ENCODE data around the gene RPS17.
A peak's percentile ranks its signal among the peaks of the same experiment; 100 is the strongest.
"Not testable (repeated sequence)": the region's sequence is repeated elsewhere in the genome, so short reads cannot be mapped to it uniquely, and the experiment has no call there.

RPS17 gene

GRCh38 chr15:82545478-82545877 is 5.2 kb upstream of the RPS17 start:
- DNase-seq (ENCODE audit: low spot score) = no peak

DNA sequence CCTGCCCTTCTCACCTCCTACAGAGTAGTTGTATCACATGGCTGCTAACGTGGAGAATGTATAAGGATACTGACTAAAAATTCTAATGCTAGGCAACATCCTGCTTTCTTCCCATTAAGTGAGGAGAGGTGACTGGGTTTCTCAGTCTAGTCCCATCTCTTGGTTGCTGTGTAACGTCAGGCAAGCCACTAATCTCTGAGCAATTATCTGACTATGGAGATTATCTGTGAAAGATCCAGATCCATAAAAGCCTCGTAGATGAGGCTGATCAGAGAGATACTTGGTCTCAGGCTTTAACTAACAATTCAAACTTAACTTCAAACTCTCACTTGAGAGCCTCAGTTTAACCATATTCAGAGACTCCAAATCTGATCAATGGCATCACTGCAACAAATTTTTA is 4.7 kb upstream of the RPS17 start:
- no peak for DNase-seq (ENCODE audit: low spot score)

DNA sequence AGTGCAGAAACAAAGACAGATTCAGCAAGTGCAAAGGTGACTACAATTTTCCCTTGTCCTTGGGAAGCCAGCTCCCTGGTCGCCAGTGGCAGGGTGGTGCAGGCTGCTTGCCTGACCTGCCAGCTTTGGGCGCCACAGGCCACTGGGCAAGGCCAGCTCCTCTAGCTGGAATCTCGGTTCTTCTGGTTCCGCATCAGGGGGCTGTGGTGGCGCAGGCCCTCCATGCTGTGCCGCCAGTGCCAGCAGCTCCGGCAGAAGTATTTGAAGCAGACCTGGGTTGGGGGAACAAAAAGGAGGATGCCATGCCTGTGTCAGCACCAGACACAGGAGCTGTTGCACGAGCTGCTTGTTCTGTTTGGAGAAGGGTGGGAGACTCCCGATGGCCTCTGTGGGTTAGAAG is 4.2 kb upstream of the RPS17 start:
- DNase-seq (ENCODE audit: low spot score) = no peak

GRCh38 chr15:82543160-82543559 is 2.9 kb upstream of the RPS17 start:
- peak; percentile 77 for DNase-seq (ENCODE audit: low spot score)

DNA sequence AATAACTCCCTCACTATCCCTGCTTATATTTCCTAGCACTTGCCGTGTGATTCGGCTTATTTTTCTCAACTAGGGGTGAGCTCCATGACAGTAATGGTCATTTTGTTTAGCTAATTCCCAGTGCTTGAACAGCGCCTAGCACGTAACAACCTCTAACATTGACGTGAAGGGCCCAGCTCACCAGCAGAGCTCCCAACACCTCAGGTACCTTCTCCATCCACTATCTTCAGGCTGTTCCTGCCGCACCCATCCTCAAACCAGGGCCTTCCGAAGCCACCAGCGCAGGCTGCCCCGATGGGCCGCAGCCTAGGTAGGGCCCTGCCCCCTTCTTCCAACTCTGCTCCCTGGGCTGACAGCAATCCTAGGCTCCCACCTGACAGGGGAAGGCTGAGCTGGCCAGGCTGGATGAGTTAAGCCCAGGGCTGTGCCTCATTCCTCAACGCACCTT is 751 bp upstream of the RPS17 start:
- DNase-seq (ENCODE audit: low spot score) = peak; percentile 26

DNA sequence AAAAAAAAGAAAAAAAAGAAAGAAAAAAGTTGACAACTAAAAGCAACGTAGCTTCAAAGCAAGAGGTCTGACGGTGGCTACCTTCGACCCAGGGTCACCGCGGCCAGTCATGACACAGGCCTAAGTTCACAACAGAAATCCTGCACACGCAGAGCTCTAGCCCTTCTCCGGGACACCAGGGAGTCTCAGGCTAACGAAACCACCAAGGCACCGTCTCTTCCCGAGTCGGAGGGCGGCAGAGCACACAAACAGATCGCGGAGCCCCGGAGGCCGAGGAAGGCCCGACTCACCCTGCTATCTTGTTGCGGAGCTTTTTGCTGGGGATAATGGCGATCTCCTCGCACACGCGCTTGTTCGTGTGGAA is 584 bp downstream of the RPS17 start:
- no peak for DNase-seq (ENCODE audit: low spot score)

DNA sequence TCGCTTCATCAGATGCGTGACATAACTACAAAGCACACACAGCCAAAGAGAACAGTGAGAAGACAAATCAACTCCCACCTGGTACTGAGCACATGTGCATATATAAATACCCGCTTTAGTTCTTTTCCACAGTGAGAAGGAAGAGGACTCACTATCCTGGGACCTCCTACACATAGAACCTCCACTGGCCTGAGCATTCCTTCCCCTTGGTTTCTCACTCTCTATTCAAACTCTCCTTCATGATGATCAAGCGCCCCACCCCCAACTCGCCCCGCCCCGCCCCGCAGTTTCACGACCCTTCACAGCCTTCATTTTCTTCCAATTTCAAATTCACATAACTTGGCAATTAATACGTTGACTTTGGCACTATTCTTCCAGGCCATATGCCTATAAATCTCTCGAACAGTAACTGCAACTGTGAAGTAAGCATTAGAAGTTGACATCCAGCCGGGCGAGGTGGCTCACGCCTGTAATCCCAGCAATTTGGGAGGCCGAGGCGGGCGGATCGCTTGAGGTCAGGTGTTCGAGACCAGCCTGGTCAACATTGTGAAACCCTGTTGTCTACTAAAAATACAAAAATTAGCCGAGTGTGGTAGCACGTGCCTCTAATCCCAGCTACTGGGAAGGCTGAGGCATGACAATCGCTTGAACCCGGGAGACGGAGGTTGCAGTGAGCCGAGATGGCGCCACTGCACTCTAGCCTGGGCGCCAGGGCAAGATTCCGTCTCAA is 1.1 kb downstream of the RPS17 start:
- DNase-seq (ENCODE audit: low spot score) = peak; percentile 27

- DNase-seq (ENCODE audit: low spot score) = no peak
Measured at GRCh38 chr15:82537351-82537908, 2.8 kb downstream of the RPS17 start.

DNA sequence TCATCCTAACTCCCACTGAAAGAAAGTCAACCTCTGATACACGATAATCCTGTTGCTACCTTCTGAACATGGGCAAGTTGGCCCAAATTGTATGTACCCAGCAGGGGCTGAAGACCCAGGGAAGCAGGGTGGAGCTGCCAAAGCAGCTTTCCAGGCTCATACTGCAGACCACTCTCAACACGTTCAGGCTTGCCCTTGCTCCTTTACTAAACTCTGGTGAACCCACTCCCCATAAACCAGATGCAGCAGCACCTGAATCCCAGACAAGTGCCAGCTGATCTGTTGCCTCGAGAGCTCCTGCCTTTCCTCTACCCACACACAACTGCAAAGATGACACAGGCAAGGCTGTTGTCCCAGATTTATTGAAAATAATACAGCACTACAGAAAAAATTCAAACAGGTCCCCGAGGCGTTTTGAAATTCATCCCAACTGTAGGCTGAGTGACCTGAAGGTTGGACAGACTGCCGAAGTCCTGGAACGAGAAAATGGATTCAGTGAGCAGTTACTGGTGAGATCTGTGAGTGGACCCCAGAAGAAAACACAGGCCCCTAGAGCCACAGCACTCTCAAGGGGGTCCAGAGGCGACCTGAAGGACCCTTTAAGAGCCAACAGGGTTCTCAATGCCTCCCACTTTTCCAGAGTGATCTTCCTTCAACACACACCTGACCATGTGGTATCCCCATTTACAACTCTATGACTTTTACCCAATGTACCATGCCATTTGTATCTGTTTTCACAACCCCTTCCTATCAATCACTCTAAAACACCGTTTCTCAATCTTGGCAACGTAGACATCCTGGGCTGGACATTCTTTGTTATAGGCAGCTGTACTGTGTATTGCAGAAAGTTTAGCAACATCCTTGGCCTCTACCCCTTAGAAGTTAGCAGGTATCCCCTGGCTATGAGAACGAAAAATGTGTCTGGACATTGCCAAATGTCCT is 3.6 kb downstream of the RPS17 start:
- DNase-seq (ENCODE audit: low spot score) = no peak

- DNase-seq (ENCODE audit: low spot score) = no peak
Measured at GRCh38 chr15:82535566-82536408, 4.5 kb downstream of the RPS17 start.

- not testable (repeated sequence) for DNase-seq (ENCODE audit: low spot score)
Measured at GRCh38 chr15:82535151-82535550, 5.1 kb downstream of the RPS17 start.

DNA sequence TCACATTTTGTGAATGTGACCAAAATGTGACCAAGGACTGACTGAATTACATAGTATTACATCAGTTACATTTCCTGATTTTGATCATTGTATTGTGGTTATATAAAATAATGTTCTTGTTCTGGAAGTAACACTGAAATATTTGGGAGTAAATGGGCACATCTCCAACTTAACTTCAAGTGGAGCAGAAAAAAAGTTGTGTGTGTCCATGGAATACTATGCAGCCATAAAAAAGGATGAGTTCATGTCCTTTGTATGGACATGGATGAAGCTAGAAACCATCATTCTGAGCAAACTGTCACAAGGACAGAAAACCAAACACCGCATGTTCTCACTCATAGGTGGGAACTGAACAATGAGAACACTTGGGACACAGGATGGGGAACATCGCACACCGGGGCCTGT is 5.8 kb downstream of the RPS17 start:
- DNase-seq (ENCODE audit: low spot score) = not testable (repeated sequence)

DNA sequence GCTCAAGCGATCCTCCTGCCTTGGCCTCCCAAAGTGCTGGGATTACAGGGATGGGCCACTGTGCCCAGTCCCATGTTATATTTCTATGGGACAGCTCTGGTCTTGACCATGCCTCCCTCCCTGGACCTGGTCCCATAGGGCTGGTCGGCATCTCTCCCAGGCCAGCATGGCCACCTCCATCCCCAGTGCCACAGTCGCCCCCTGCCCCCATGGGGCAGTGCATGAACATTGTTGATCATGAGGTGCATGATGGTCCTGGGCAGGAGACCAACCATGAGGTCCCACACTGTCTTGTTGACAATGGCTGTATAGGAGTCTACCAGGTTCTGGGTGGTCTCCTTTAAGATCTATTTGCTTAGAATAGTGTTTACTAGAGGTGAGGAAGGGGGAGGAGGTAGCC is 6.5 kb downstream of the RPS17 start:
- no peak for DNase-seq (ENCODE audit: low spot score)

- DNase-seq (ENCODE audit: low spot score) = no peak
Measured at GRCh38 chr15:82532991-82533481, 7.2 kb downstream of the RPS17 start.

GRCh38 chr15:82532383-82532990 is 7.8 kb downstream of the RPS17 start:
- no peak for DNase-seq (ENCODE audit: low spot score)

GRCh38 chr15:82531496-82532382 is 8.5 kb downstream of the RPS17 start:
- no peak for DNase-seq (ENCODE audit: low spot score)

DNA sequence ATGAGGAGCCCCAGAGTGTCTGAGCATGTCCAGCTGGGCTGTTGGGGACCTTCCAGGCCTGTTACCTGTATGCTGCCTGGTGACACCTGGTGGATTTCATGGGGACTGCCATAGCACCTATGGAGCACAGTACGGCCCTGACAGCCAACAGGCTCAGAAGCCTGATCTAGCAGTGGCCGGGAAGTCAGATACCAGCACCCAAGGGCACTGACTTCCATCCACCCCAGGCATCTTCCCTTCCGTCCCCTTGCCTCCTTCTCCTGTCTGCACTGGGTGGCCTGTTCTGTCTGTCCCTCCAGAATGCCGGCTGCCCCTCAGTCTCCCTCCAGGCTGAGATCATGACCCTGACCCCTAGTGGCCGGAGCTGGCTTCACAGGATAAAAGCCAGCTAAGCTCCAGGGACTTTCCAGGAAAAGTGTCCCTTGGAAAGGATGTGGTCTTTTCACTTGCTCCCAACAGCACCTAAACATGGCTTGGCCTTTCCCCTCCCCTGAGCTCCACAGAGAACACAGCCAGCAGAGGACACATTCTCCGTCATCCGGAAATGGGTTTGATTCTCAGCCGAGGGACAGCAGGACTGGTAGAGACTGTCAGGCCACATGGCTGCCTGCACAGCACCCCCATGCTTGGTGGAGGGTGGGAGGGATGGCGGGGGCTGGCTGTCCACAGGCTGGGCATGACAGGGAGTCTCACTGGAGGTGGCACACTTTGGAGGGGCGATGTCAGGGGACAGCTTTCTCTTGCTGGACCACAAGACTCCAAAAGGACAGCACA is 9.5 kb downstream of the RPS17 start:
- DNase-seq (ENCODE audit: low spot score) = peak; percentile 75

DNA sequence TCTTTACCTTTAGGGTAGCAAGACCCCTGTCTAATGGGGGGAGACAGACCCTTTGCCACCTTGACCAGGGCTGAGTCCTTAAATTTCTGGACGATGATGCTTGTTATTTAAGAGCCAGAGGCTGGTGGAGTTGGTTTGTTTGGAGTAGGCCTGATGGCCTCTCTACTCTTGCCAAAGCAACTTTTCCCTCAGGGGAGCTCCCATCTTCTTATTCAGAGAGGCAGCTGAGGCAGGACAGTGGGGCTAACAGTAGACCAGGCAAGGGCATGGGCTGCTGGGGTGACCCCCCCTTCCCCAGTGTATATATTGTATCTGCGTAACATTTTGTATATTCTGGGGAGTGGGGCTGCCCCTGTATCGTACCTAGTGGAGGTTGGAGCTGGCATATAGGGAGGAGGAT is 10.3 kb downstream of the RPS17 start:
- no peak for DNase-seq (ENCODE audit: low spot score)

DNA sequence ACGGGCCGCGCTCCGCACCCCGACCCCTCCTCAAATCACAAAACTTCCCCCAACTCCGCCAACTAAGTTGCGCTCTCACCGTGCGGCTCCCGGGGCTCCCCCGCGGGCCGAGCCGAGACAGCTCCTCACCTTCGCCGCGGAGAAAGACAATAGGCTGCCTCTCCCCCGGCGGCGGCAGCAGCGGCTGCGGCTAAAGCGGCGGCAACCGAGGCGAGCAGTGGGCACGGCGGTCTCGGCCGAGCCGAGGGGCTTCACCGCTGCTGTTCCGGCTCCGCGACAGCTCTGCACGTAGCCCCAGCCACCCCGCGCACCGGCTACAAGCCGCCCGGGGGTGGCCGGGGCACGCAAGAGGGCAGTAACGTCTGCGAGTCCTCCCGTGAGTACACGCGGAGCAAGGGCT is 26.7 kb downstream of the RPS17 start:
- DNase-seq (ENCODE audit: low spot score) = not testable (repeated sequence)

DNA sequence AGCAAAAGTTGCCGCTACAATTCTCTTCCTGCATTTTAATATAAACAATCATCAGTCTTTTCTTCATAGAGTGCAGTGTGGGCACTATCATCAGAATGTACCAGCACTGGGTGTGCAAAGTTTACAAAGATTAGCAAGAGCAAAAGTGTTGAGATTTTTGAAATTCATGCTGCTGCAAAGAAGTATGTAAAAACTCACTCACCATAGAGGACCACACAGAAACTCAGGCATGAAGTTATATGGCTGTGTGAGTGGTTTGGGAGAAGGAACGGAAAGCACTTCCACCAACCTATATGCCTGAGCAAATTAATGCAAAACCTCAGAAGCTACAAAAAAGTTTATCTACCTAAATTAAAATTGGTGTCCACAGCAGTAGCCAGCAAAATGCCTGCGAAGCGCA is 32.6 kb downstream of the RPS17 start:
- DNase-seq (ENCODE audit: low spot score) = peak; percentile 2

All from AG08396 (cell line).